Liver (tissue), 9 donors: Measurements from ENCODE around the gene C1orf174. TPM values are rescaled to one million over a fixed set of nuclear protein-coding genes. Genes with fewer than 3 reads are reported as not detected.

Experiments used
- DNase-seq: peaks from one replicate; pipeline ENCODE4 v3.0.0-alpha.2; 2017; ENCODE audit warnings: low spot score
- H3K27ac ChIP-seq, 2 donors: one replicate each; pipeline ENCODE4 v1.7.0; 2013; ENCODE audit warnings: inconsistent platforms in 2 of 2, low read length in 2 of 2, control low read depth in 1 of 2, low read depth in 1 of 2, mild to moderate bottlenecking in 1 of 2
- H3K27me3 ChIP-seq, 4 donors: one replicate each; pipeline versions ENCODE4 v1.6.1 to v1.7.0; 2013; ENCODE audit warnings: low read length in 3 of 4, inconsistent platforms in 1 of 4, mild to moderate bottlenecking in 1 of 4, moderate library complexity in 1 of 4; ENCODE audit not compliant: control insufficient read depth in 4 of 4, insufficient read depth in 4 of 4
- H3K36me3 ChIP-seq, 4 donors: one replicate each; pipeline versions ENCODE4 v1.6.1 to v1.7.0; 2013; ENCODE audit warnings: low read length in 3 of 4, mild to moderate bottlenecking in 3 of 4, low read depth in 1 of 4, moderate library complexity in 1 of 4; ENCODE audit not compliant: control insufficient read depth in 4 of 4, insufficient read depth in 3 of 4
- H3K4me1 ChIP-seq, 4 donors: one replicate each; pipeline versions ENCODE4 v1.6.1 to v1.7.0; 2013; ENCODE audit warnings: low read length in 3 of 4, mild to moderate bottlenecking in 3 of 4, moderate library complexity in 1 of 4; ENCODE audit not compliant: control insufficient read depth in 4 of 4, insufficient read depth in 4 of 4
- H3K4me3 ChIP-seq, 3 donors: one replicate each; pipeline versions ENCODE4 v1.6.1 to v1.7.0; 2013; ENCODE audit warnings: low read length in 3 of 3, control low read depth in 1 of 3, low read depth in 1 of 3, mild to moderate bottlenecking in 1 of 3
- H3K9ac ChIP-seq, 2 donors: one replicate each; pipeline ENCODE4 v1.7.0; 2013; ENCODE audit warnings: low read length in 2 of 2, mild to moderate bottlenecking in 2 of 2, moderate library complexity in 2 of 2, control low read depth in 1 of 2, low read depth in 1 of 2
- H3K9me3 ChIP-seq, 4 donors: one replicate each; pipeline versions ENCODE4 v1.6.1 to v1.7.0; 2013; ENCODE audit warnings: low read length in 3 of 4; ENCODE audit not compliant: control insufficient read depth in 4 of 4
- FOXA1 ChIP-seq: IDR thresholded peaks from 2 replicates; pipeline ENCODE4 v1.6.1; 2016; ENCODE audit warnings: antibody characterized with exemption
- FOXA2 ChIP-seq: IDR thresholded peaks from 2 replicates; pipeline ENCODE4 v1.6.1; 2016; ENCODE audit warnings: antibody characterized with exemption
- GABPA ChIP-seq, 2 donors: IDR thresholded peaks in 1 of 2; conservative IDR thresholded peaks in 1 of 2; 2 replicates each; pipeline ENCODE4 v1.6.1; 2016; ENCODE audit warnings: antibody characterized with exemption in 2 of 2, mild to moderate bottlenecking in 1 of 2, moderate library complexity in 1 of 2
- HNF4A ChIP-seq, 2 donors: conservative IDR thresholded peaks; 2 replicates each; pipeline ENCODE4 v1.6.1; 2016; ENCODE audit warnings: antibody characterized with exemption in 2 of 2, mild to moderate bottlenecking in 2 of 2
- HNF4G ChIP-seq: IDR thresholded peaks from 2 replicates; pipeline ENCODE4 v1.6.1; 2016; ENCODE audit warnings: antibody characterized with exemption
- JUND ChIP-seq, 2 donors: IDR thresholded peaks; 2 replicates each; pipeline ENCODE4 v1.6.1; 2016; ENCODE audit warnings: antibody characterized with exemption in 2 of 2
- NR2F2 ChIP-seq: IDR thresholded peaks from 2 replicates; pipeline ENCODE4 v1.6.1; 2016; ENCODE audit warnings: antibody characterized with exemption
- RAD21 ChIP-seq, 2 donors: IDR thresholded peaks; 2 replicates each; pipeline ENCODE4 v1.6.1; 2016; ENCODE audit warnings: antibody characterized with exemption in 2 of 2, mild to moderate bottlenecking in 2 of 2
- SP1 ChIP-seq: IDR thresholded peaks from 2 replicates; pipeline ENCODE4 v1.6.1; 2018; ENCODE audit warnings: antibody characterized with exemption, mild to moderate bottlenecking
- TAF1 ChIP-seq: conservative IDR thresholded peaks from 2 replicates; pipeline ENCODE4 v1.6.1; 2016; ENCODE audit warnings: antibody characterized with exemption, mild to moderate bottlenecking
- YY1 ChIP-seq: IDR thresholded peaks from 2 replicates; pipeline ENCODE4 v1.6.1; 2016; ENCODE audit warnings: antibody characterized with exemption, mild to moderate bottlenecking
- ZBTB33 ChIP-seq: IDR thresholded peaks from 2 replicates; pipeline ENCODE4 v1.6.1; 2016; ENCODE audit warnings: antibody characterized with exemption
- WGBS: extraction: QIAGEN DNeasy Blood & Tissue Kit; methylation state at CpG from one replicate; pipeline ENCODE4 v1.1.7; 2013; 5-methylcytosine and 5-hydroxymethylcytosine counted together
- polyA plus RNA-seq, 2 donors: library from polyadenylated mRNA; stranded (reverse) in 1 of 2; unstranded in 1 of 2; fragments of 200-250 nt in 1 of 2; fragments of >200 nt in 1 of 2; fragmentation: Nextera tagmentation in 1 of 2; extraction: Ambion mirVana in 1 of 2; gene quantifications; one replicate each; pipeline versions ENCODE4 v1.2.1 to v1.2.3, GENCODE V29; 2013 to 2015
- total RNA-seq, 2 donors: library from RNA; depleted of rRNA; stranded (reverse); fragments of >200 nt; gene quantifications; one replicate each; pipeline ENCODE4 v1.2.3, GENCODE V29; 2014
- TF ChIP-seq, protein P1 (sequence below): IDR thresholded peaks from 2 replicates; pipeline ENCODE4 v1.6.1; 2016; ENCODE audit warnings: antibody characterized with exemption
- TF ChIP-seq, protein P2 (sequence below): IDR thresholded peaks from 2 replicates; pipeline ENCODE4 v1.6.1; 2016; ENCODE audit warnings: antibody characterized with exemption, mild to moderate bottlenecking
- TF ChIP-seq, protein P3 (sequence below): IDR thresholded peaks from 2 replicates; pipeline ENCODE4 v1.6.1; 2016; ENCODE audit warnings: antibody characterized with exemption
- TF ChIP-seq, protein P4 (sequence below): fragments of 150-350 bp; IDR thresholded peaks from 2 replicates; pipeline ENCODE4 v1.5.1; 2017; ENCODE audit warnings: improper control_type of control experiment, low read depth, low read length; ENCODE audit not compliant: missing input control
- donor health status: healthy.
- donor health status: healthy.
- donor health status: healthy.
- donor health status: healthy.
- donor health status: healthy.

Gene C1orf174
- total and polyA plus RNA-seq, 4 donors: 10.4 to 17.0 (median 13.8) TPM

DNA sequence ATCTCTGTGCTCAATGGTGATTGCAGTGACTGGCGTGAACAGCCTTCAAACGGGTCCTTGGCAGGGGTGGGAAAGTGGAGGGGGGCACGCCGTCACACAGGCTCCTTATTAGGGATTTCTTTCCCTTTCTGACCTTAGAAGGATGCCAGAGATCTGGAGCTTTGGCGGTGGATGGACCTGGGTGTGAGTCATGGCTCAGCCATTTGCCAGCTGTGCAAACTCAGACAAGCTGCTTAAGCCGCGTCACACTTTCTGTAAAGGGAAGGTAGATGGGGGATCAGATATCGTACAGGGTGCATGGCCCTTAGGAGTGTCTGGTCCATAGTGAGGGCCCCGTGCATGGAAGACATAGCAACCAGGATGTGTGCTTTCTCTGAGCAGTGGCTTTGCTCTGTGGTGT is 48.3 kb upstream of the C1orf174 start:
- no peaks in the 10 kb centered on the region for H3K36me3 ChIP-seq
- no peak for DNase-seq
- H3K9me3 ChIP-seq: peaks cover 0 to 7% (median 2%) of the 10 kb centered on the region in 4 donors
- H3K4me1 ChIP-seq: no peaks in the 10 kb centered on the region
- peaks cover 0 to 5% (median 3%) of the 10 kb centered on the region in 4 donors for H3K27me3 ChIP-seq
- TF ChIP-seq YY1 (no peak), GABPA (IDR thresholded peaks at IDR 0.05 in 1 of 2, conservative IDR thresholded peaks at IDR 0.05 in 1 of 2) (no peak), HNF4G (no peak), JUND (IDR thresholded peaks at IDR 0.05) (no peak), NR2F2 (no peak), HNF4A (conservative IDR thresholded peaks at IDR 0.05) (no peak), FOXA1 (no peak), SP1 (no peak)
- TF ChIP-seq, protein P1, sequence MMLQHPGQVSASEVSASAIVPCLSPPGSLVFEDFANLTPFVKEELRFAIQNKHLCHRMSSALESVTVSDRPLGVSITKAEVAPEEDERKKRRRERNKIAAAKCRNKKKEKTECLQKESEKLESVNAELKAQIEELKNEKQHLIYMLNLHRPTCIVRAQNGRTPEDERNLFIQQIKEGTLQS: no peak
- H3K4me3 ChIP-seq: no peak overlapping the region
- H3K9ac ChIP-seq: no peak overlapping the region
- WGBS: 83% methylated on average over 9 of the region's 9 CpGs
- H3K27ac ChIP-seq: no peak overlapping the region

- Histone ChIP-seq H3K36me3 (no peaks in the 10 kb centered on the region), H3K9me3 (peaks cover 0 to 2% (median under 1%) of the 10 kb centered on the region in 4 donors), H3K4me3 (no peak overlapping the region), H3K9ac (no peak overlapping the region), H3K27ac (no peak overlapping the region), H3K4me1 (no peaks in the 10 kb centered on the region), H3K27me3 (peaks cover 0 to 7% (median 3%) of the 10 kb centered on the region in 4 donors)
- TF ChIP-seq, protein P2, sequence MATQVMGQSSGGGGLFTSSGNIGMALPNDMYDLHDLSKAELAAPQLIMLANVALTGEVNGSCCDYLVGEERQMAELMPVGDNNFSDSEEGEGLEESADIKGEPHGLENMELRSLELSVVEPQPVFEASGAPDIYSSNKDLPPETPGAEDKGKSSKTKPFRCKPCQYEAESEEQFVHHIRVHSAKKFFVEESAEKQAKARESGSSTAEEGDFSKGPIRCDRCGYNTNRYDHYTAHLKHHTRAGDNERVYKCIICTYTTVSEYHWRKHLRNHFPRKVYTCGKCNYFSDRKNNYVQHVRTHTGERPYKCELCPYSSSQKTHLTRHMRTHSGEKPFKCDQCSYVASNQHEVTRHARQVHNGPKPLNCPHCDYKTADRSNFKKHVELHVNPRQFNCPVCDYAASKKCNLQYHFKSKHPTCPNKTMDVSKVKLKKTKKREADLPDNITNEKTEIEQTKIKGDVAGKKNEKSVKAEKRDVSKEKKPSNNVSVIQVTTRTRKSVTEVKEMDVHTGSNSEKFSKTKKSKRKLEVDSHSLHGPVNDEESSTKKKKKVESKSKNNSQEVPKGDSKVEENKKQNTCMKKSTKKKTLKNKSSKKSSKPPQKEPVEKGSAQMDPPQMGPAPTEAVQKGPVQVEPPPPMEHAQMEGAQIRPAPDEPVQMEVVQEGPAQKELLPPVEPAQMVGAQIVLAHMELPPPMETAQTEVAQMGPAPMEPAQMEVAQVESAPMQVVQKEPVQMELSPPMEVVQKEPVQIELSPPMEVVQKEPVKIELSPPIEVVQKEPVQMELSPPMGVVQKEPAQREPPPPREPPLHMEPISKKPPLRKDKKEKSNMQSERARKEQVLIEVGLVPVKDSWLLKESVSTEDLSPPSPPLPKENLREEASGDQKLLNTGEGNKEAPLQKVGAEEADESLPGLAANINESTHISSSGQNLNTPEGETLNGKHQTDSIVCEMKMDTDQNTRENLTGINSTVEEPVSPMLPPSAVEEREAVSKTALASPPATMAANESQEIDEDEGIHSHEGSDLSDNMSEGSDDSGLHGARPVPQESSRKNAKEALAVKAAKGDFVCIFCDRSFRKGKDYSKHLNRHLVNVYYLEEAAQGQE: no peak
- no peak for TF ChIP-seq RAD21 (IDR thresholded peaks at IDR 0.05)
- no peak for TF ChIP-seq JUND (IDR thresholded peaks at IDR 0.05)
- TF ChIP-seq, protein P3, sequence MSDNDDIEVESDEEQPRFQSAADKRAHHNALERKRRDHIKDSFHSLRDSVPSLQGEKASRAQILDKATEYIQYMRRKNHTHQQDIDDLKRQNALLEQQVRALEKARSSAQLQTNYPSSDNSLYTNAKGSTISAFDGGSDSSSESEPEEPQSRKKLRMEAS: no peak
- TF ChIP-seq, protein P4, sequence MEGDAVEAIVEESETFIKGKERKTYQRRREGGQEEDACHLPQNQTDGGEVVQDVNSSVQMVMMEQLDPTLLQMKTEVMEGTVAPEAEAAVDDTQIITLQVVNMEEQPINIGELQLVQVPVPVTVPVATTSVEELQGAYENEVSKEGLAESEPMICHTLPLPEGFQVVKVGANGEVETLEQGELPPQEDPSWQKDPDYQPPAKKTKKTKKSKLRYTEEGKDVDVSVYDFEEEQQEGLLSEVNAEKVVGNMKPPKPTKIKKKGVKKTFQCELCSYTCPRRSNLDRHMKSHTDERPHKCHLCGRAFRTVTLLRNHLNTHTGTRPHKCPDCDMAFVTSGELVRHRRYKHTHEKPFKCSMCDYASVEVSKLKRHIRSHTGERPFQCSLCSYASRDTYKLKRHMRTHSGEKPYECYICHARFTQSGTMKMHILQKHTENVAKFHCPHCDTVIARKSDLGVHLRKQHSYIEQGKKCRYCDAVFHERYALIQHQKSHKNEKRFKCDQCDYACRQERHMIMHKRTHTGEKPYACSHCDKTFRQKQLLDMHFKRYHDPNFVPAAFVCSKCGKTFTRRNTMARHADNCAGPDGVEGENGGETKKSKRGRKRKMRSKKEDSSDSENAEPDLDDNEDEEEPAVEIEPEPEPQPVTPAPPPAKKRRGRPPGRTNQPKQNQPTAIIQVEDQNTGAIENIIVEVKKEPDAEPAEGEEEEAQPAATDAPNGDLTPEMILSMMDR: no peak
- TF ChIP-seq TAF1: no peak
- TF ChIP-seq FOXA2: no peak
- no peak for TF ChIP-seq HNF4G
- no peak for TF ChIP-seq HNF4A (conservative IDR thresholded peaks at IDR 0.05)
- no peak for TF ChIP-seq SP1
- TF ChIP-seq YY1: no peak
- TF ChIP-seq ZBTB33: no peak
- no peak for TF ChIP-seq NR2F2
- 84% methylated on average over 22 of the region's 22 CpGs for WGBS
- no peak for DNase-seq
Observed at GRCh38 chr1:3945916-3946840, 46.1 kb upstream of the C1orf174 start.
